C4-2B (cell line): ENCODE measurements around the gene CFAP161.

Experiments used
- ZFX ChIP-seq: fragments of 450-650 bp; IDR thresholded peaks from 2 replicates; pipeline ENCODE4 v1.6.1; 2017
- TF ChIP-seq, protein P1 (sequence below): fragments of 450-650 bp; conservative IDR thresholded peaks from 2 replicates; pipeline ENCODE4 v1.5.1; 2017; ENCODE audit warnings: mild to moderate bottlenecking

DNA sequence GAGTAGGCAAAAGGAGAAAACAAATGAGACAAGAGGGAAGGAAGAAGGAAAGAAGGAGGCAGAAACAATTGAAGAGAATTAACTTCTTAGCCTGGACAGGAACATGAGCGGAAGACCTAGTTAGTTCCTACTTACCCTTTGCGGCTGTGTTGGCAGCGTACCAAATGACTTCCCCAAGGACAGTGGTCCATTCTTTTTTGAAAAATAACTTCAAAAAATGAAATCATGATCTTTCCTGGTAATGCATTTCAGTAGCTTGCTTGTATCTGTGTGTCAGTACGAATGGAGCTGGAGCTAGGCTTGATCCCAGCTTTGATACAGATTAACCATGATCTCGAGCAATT lies 41.5 kb upstream of the CFAP161 start:
- TF ChIP-seq, protein P1, sequence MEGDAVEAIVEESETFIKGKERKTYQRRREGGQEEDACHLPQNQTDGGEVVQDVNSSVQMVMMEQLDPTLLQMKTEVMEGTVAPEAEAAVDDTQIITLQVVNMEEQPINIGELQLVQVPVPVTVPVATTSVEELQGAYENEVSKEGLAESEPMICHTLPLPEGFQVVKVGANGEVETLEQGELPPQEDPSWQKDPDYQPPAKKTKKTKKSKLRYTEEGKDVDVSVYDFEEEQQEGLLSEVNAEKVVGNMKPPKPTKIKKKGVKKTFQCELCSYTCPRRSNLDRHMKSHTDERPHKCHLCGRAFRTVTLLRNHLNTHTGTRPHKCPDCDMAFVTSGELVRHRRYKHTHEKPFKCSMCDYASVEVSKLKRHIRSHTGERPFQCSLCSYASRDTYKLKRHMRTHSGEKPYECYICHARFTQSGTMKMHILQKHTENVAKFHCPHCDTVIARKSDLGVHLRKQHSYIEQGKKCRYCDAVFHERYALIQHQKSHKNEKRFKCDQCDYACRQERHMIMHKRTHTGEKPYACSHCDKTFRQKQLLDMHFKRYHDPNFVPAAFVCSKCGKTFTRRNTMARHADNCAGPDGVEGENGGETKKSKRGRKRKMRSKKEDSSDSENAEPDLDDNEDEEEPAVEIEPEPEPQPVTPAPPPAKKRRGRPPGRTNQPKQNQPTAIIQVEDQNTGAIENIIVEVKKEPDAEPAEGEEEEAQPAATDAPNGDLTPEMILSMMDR = no peak
- TF ChIP-seq ZFX = no peak
